ENCODE results near the gene LPP. TPM values are rescaled to one million over a fixed set of nuclear protein-coding genes. Genes with fewer than 3 reads are reported as not detected.

The LPP gene
- polyA plus RNA-seq, 2 of the 4 experiments (the other 2 are of a cell fraction) = 11.0 to 30.8 TPM

- Histone ChIP-seq H3K4me2 (no peak overlapping the region), H3K4me3 (no peak overlapping the region), H3K27ac (no peak overlapping the region), H3K9me3 (peaks cover 14% of the 10 kb centered on the region; the same call in 2 of the 3 replicates), H3K4me1 (peaks cover 8% of the 10 kb centered on the region)
- ChIA-PET POLR2A (no interaction called here), CTCF (interaction anchor here (0.6 kb wide), 1 partner anchor 218 kb away, joined by 4 read pairs; no protein-coding TSS in a partner anchor)
- TF ChIP-seq RCOR1 (IDR thresholded peaks at IDR 0.05; ENCODE audit: low read depth, low read length) (no peak), TP53 (CRISPR knock-in tag; IDR thresholded peaks at IDR 0.05) (no peak), HMGXB4 (CRISPR knock-in tag; IDR thresholded peaks at IDR 0.05; ENCODE audit: borderline replicate concordance) (no peak), TFCP2L1 (CRISPR knock-in tag; IDR thresholded peaks at IDR 0.05) (no peak), ESRRA (IDR thresholded peaks at IDR 0.05; ENCODE audit: borderline replicate concordance, low read length) (no peak), CBX8 (IDR thresholded peaks at IDR 0.05) (no peak), BCL3 (IDR thresholded peaks at IDR 0.05) (no peak), HEYL (CRISPR knock-in tag; IDR thresholded peaks at IDR 0.05) (no peak), ELK1 (IDR thresholded peaks at IDR 0.05; ENCODE audit: low read depth, low read length) (no peak), CTCF (IDR thresholded peaks at IDR 0.05) (no peak), PHF8 (IDR thresholded peaks at IDR 0.05; ENCODE audit: borderline replicate concordance, low read depth) (no peak), ZC3H11A (IDR thresholded peaks at IDR 0.05) (no peak), ZFP36 (IDR thresholded peaks at IDR 0.05; ENCODE audit: borderline replicate concordance, partially characterized antibody) (no peak), RAD21 (conservative IDR thresholded peaks at IDR 0.05 in 1 of 2, IDR thresholded peaks at IDR 0.05 in 1 of 2) (no peak)
- WGBS (ENCODE audit: missing lambda C conversion rate) = 88% methylated on average over 3 of the region's 3 CpGs
- FAIRE-seq (no peak), DNase-seq (ENCODE audit: low read depth in 1 of 2, low spot score in 1 of 2) (no peak), ATAC-seq (no peak)
Observed at GRCh38 chr3:188505151-188505550, 351.2 kb downstream of the LPP start.

- CTCF ChIA-PET = no interaction called here
- Histone ChIP-seq H3K4me2 (no peak overlapping the region), H3K9me3 (peaks cover 14% of the 10 kb centered on the region; the same call in 2 of the 3 replicates), H3K4me3 (no peak overlapping the region), H3K27ac (no peak overlapping the region), H3K4me1 (peaks cover 15% of the 10 kb centered on the region)
- DNase-seq (ENCODE audit: low read depth in 1 of 2, low spot score in 1 of 2) (no peak), FAIRE-seq (no peak), ATAC-seq (no peak)
- POLR2A ChIA-PET = no interaction called here
- 100% methylated on average over 2 of the region's 2 CpGs for WGBS (ENCODE audit: missing lambda C conversion rate)
- TF ChIP-seq HDAC2 (IDR thresholded peaks at IDR 0.05) = no peak
- no peak for TF ChIP-seq CEBPB (IDR thresholded peaks at IDR 0.05)
- no peak for TF ChIP-seq HEYL (CRISPR knock-in tag; IDR thresholded peaks at IDR 0.05)
- no peak for TF ChIP-seq FOXS1 (CRISPR knock-in tag; IDR thresholded peaks at IDR 0.05)
- TF ChIP-seq FOSB (CRISPR knock-in tag; IDR thresholded peaks at IDR 0.05) = no peak
- no peak for TF ChIP-seq CHD2 (IDR thresholded peaks at IDR 0.05; ENCODE audit: low read length, partially characterized antibody)
- no peak for TF ChIP-seq KDM1A (IDR thresholded peaks at IDR 0.05; ENCODE audit: low read depth)
- TF ChIP-seq ZSCAN20 (CRISPR knock-in tag; IDR thresholded peaks at IDR 0.05) = no peak
- TF ChIP-seq ZC3H11A (IDR thresholded peaks at IDR 0.05) = no peak
- no peak for TF ChIP-seq POLR2A (IDR thresholded peaks at IDR 0.05; ENCODE audit: low read length)
- no peak for TF ChIP-seq PBX3 (IDR thresholded peaks at IDR 0.05)
- no peak for TF ChIP-seq EHMT2 (IDR thresholded peaks at IDR 0.05; ENCODE audit: low read depth)
- no peak for TF ChIP-seq ESRRA (IDR thresholded peaks at IDR 0.05; ENCODE audit: borderline replicate concordance, low read length)
- TF ChIP-seq EHF (CRISPR knock-in tag; IDR thresholded peaks at IDR 0.05) = no peak
Observed at GRCh38 chr3:188505911-188506310, 352.0 kb downstream of the LPP start.
